SK-N-DZ (cell line): Measurements from ENCODE around the gene HDLBP.
"Not testable (repeated sequence)": the region's sequence is repeated elsewhere in the genome, so short reads cannot be mapped to it uniquely, and the experiment has no call there.

ENCODE experiments used
- DNase-seq: peaks from one replicate; pipeline ENCODE4 v3.0.0-alpha.2; 2015; ENCODE audit warnings: low spot score

Gene HDLBP

DNA sequence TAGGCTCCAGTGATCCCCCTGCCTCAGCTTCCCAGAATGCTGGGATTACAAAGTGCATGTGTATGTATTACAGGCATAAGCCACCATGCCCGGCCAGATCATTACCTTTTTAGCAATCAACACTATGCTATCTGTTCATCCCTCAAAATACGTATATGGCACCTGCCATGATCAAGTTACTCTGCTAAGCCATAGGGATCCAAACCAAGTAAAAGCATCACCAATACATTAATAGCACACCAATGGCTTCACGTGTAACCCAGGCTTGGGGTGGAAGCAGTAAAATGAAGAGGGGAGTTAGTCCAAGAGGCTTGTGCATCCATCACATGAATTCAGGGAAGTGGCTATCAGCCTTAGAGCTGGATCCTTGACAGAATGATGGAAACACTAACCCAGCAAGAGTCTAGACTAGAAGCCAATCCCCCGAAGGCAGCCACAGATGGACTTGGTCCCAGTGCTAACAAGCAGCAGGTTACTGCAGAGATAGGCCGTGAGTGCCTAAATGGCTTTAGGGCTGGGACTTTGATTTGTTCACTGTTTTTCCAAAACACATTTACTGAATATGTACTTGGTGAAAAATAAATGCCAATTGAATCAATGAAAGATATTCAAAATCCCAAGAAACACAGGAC, 11.3 kb downstream of the HDLBP start:
- DNase-seq: no peak

DNA sequence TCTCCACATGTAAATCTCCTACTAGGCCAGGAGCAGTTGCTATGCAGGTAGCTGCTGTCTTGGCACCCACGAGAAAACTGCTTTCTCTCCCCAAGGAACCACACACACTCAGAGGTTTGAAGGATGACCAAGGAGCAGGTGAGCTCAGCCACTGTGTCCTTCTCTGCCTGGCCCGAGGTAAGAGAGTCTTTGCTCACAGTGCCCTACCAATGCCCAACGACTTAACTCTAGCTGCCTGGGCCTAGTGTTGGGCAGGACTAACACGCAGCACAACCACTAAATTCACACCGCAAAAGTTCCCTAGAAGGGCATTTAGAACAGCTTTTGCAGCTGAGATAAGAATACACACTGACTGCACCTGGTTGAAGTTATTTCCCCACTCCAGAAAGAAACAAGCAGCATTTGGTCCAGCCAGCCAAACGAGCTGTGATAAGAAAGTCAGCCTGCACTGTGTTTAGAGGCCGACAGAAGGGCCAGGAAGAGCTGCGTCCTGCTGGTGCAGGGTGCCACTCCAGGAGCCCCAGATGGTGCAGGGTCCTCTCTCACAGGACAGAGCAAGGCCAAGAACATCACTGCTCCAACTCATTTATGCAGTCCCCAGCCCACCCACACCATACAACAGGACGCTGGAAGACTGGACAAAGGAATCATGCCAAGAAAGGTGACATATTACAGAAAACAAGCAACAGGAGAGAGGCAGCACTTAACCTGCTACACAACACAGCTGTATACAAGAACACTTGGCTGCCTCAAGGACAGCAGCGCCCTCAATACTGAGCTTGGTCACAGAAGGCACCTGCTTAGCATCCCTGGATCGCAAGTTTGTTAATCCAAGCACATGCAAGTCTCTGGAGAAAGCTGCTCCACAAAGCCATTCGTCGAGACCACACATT, 12.5 kb downstream of the HDLBP start:
- no peak for DNase-seq

DNA sequence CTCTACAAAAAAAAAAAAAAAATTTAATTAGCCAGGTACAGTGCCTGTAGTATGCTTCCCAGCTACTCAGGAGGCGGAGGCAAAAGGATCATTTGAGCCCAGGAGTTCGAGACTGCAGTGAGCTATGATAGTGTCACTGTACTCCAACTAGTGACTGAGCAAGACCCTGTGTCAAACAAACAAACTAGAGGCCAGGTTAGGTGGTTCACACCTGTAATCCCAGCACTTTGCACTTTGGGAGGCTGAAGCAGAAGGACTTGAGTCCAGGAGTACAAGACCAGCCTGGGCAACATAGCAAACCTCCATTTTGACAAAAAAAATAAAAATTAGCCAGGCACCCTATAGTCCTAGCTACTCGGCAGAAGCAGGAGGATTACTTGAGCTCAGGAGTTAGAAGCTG, 13.4 kb downstream of the HDLBP start:
- DNase-seq: no peak

DNA sequence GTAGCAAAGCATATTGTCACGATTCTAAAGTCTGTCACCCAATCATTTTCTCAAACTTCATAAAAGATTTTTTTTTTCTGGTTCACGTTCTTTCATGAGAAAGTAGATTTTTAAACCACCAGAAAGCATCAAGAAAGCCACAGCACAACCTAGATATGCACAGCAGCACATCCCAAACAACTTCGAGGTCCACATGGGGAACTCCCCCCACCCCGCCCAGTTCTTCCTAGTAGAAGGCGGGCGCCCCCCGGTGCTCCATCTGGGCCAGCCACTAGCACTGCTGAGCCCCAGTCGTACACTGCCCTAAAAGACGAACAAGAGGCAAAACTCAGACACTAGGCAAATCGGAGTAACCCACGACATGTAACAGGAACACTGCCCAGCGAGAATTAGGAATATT, 15.5 kb downstream of the HDLBP start:
- DNase-seq: no peak

DNA sequence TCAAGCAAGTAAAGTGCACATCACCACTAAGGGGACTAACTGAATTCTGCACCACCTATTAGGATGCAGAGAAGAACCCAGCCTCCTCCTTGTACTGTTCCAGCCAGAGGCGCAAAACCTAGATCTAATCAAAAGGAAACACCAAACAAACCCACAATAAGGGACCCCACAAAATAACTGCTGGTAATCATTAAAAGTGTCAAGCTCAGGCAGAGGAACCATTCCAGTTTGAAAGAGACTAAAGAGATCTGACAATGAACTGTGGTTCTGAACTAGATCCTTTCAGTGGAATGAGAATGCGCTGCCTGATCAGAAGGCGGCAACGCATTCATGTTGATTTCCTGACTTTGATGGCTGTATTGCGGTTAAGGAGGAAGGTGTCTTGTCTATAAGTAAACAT, 16.8 kb downstream of the HDLBP start:
- DNase-seq: no peak

DNA sequence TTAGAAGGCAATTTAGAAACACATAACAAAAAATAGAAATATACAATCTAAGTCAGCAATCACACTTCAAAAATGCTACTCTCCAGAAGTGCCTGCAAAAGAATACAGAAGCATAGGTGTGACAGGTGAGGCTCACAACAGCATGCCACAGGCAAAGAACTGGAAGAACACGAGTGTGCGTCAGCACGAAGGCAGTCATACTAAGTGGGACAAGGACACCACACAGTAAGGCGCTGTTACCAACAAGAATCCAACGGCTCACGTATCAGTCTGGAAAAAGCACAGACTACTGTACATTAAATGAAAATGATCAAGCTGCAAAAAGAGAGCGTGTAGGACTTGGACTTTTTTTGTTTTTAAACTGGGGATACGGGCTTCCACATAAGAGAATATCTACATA, 18.7 kb downstream of the HDLBP start:
- no peak for DNase-seq

DNA sequence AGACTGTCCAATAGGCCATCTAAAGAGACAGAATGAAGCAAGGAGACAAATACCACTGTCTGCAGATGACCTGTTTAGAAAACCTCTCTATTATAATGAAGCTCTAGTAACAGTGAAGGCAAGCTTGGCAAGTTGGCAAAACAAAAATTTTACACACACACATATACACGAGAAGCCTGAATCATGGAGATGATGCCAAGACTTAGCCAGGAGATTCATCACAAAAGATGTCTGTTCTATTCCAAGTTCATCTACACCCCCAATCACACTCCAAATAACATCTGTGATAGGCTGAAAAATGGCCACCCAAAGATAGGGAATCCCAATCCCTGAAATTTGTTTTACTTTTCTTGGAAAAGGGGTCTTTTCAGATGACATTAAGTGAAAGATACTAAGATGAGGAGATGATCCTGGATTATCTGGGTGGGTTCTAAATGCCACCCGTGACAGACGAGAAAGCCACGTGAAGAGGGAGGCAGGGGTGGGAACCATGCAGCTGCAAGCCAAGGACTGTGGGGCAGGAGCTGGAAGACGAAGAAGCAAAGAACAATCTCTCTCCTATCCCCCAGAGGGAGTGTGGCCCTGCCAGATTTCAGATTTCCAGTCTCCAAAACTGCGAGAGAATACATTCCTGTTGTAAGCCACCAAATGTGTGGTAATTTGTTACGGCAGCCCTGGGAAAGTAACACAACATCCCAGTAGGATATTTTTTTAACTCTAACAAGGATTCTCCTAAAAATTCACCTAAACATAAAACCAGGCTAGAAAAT, 20.0 kb downstream of the HDLBP start:
- DNase-seq: no peak

DNA sequence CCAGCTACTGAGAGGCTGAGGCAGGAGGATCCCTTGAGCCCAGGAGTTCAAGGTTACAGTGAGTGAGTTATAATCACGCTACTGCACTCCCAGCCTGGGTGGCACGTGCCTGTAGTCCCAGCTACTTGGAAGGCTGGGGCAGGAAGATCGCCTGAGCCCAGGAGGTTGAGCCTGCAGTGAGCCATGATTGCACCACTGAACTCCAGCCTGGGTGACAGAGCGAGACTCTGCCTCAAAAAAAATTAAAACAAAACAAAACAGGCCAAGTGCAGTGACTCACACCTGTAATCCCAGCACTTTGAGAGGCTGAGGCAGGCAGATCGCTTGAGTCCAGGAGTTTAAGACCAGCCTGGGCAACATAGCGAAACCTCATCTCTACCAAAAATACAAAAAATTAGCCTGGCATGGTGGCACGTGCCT, 22.1 kb downstream of the HDLBP start:
- DNase-seq: not testable (repeated sequence)

DNA sequence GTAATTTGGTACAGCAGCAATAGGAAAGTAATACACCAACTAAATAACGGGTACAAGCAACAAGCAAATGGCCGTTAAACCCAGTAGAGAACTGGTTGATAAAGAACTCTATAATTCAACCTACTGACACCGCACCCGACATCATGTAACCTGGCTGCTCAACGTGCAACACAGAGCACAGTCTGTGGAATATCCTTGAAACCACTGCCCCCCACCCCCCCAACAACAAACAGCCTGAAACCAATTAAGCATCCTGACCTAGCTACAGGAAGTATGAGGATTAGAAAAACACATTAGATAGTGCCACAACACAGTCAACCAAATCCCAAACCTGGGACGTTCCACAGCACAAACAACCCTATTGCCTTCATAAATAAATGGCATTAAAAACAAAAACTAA, 23.5 kb downstream of the HDLBP start:
- no peak for DNase-seq

DNA sequence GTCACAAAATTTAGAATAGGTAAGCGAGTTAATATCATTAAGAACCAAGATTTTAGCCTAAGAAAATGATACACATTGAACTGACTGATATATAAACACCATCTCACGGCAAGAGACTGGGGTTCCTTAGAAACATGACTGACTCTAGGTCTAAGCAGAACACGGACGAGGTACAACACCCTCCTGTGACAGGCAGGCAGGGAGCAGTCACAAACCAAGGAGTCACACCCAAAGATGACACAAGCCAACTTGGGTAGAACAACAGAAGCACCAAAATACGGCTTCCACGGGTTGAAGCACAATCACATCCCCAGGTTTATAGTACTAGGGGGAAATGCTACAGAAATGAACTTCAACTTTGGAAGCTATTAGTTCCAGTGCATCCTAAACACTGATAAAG, 24.3 kb downstream of the HDLBP start:
- DNase-seq: no peak

DNA sequence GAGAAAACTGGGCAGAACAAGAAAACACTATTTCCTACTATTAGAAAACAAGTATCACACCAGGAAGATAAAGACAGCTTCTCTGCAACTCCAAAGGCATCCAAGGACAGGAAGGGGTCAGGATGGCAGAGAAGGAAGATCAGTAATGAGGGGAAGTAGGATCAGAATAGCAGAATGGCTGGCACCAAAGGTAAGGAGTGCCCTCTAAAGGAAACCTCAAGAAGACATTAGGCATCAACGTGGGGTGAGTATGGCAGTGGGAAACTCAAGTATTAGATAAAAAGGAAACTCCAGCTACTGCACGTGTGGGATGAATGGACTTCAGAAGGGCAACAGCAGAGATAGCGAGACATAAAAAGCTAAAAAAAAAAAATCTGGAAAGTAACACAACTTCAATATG, 25.9 kb downstream of the HDLBP start:
- no peak for DNase-seq

DNA sequence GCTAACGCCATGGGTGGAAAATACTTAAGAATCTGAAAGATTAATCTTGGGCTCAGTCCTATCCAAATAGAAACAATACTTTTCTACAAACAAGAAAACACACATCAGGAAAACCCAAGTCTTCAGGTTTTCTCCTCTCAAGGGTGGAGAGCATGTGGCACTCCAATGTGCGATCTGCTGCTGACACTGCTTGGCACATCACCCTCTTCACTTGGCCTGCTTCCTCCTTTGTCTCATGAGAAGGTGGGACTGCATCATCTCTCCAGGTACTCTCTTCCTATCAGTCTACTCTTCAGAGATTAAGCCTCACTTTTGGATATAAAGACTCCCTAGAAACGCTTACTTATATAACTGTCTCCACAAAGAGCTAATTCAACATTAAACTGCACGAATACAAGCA, 26.4 kb downstream of the HDLBP start:
- DNase-seq: no peak

DNA sequence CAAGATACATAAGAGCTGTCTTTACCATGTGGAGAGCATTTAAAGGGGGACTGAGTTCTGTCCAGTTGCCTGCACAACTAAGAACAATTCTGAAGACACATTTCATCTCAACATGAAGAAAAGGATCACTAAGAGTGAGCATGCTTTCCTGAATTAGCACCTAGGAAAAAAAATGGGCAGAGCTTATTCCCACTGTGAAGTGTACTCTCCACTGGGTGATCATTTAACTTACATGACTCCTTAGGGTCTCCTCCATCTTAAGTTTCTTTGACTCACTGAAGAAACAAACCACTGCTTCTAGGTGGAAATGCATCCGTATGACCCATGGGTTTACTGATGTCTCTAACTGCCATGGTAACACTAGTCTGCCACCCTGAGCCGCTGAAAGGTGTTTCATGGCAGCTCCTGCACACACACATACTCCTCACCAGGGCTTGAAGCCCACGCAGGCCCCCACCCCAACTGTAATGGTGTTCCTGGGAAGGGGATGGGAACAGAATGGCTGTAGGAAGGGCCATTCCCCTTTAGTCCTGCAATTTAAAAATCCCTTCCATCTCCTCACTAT, 27.1 kb downstream of the HDLBP start:
- DNase-seq: no peak

DNA sequence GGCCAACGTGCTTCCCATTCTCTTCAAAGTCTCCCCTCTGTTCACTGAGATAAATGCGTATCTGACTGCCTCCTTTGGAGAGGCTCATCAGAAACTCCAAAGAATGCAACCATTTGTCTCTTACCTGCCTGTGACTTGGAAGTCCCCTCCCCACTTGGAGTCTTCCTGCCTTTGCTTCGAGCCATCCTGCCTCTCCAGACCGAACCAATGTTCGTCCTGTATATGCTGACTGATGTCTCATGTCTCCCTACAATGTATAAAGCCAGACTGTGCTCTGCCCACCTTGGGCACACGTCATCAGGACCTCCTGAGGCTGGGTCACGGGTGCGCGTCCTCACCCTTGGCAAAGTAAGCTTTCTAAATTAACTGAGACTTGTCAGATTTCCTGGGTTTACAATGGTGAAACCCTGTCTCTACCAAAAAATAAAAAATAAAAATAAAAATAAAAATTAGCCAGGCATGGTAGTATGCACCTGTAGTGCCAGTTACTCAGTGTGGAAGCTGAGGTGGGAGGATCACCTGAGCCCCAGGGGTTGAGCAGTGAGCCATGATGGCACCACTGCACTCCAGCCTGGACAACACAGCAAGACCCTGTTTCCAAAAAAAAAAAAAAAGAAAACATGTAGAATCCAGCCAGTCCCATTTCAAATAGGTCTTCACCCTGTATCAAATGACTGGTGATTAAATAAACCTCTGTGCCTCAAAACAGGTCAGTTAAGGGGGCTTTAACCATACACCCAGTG, 29.0 kb downstream of the HDLBP start:
- no peak for DNase-seq

DNA sequence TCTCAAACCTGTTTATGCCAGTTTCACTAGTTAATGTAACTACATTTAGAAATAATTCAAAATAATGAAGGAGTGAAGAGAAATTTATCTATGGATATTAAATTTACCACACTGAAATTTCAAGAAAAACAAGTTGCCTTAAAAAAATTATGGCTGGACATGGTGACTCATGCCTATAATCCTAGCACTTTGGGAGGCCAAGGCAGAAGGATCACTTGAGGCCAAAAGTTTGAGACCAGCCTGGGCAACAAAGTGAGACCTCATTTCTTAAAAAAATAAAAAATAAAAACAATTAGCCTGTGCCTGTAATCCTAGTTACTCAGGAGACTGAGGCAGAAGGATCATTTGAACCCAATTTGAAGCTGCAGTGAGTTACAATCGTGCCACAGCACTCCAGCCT, 29.9 kb downstream of the HDLBP start:
- DNase-seq: no peak

DNA sequence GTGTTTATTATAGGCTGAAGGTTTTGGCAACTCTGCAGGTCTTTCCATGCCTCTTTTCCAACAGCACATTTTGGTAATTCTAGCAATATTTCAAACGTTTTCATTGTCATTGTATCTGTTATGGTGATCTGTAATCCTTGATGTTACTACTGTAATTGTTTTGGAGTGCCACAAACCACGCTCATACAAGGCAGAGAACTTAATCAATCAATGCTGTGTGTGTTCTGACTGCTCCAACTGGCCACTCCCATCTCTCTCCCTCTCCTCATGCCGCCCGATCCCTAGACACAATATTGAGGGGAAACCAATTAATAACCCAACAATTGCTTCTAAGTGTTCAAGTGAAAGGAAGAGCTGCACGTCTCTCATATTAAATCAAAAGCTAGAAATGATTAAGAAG, 32.9 kb downstream of the HDLBP start:
- no peak for DNase-seq

DNA sequence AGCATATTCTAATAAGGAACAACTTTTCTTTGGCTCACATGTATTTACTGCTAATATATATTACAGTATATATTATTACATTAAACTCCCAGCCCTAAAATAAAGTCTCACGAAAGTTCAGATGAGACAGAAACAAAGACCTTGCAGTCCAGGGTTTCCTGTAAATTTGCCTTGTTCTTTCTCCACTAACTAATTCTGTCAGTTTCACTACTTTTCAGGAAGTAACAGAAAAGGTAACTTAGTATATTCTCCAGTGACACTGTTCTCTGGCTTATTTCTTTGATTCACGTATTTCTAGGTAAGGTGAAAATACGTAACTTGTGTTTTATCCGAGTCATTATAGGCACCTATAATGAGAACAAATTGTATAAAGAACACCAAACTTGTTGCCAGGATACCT, 35.2 kb downstream of the HDLBP start:
- no peak for DNase-seq

DNA sequence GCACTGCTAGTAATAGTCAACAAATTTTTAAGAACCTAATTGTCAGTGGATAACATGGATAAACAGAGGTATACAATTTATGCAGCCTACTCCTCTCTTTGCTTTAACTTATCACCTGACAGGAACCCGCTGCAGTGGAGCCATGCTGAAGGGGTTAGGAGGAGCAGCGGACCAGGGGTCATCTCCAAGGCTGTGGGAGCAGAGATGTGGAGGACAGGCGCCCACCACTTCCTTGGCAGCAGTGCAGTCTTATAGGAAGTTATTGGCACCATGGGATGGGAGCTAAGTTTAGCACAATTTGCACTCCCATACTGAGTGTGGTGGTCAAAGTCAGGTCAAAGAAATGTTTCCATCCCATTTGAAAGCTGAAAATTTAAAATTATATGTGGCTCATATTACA, 35.6 kb downstream of the HDLBP start:
- DNase-seq: no peak

DNA sequence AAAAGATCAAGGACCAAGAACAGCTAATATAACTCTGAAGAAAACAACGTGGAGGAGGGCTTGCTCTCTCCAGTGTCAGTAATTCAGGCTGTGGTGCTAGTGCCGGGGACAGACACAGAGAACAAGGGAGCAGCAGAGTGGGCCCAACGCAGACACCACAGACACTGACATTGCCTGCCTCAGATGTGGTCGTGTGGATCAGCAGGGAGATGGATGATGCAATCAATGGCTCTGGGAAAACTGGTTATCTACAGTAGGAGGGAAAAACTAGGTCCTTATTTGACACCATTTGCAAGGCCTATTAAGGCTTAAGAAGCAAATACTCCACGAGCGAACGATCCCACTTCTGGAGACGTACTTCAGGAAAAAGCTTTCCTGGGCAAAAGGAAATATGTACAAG, 36.1 kb downstream of the HDLBP start:
- DNase-seq: peak; percentile 34

DNA sequence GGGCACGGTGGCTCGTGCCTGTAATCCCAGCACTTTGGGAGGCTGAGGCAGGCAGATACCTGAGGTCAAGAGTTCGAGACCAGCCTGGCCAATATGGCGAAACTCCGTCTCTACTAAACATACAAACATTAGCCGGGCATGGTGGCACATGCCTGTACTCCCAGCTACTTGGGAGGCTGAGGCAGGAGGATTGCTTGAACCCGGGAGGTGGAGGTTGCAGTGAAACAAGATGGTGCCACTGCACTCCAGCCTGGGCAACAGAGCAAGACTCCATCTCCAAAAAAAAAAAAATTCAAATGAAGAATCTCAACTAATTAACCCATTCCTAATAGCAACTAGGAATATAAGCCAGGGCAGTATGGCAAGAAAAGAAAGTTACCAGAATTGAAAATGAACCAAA, 37.2 kb downstream of the HDLBP start:
- DNase-seq: not testable (repeated sequence)

DNA sequence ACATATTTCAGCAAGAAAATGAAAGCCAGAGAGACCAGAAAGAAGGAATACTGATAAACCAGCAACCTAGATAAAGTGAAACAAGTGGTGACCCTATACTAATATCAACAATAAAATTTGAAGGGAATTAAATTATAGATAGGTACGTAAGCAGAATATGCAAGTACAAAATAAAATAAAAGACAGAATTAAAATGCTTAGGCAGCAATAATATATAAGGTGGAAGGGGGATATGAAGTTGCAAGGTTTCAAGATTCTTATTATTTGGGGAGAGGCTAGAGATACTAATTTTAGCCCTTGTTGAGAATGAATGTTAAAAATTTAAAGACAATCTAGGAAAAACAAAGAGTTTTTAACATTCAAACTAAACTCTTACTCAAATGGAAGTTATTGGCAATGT, 39.6 kb downstream of the HDLBP start:
- no peak for DNase-seq

DNA sequence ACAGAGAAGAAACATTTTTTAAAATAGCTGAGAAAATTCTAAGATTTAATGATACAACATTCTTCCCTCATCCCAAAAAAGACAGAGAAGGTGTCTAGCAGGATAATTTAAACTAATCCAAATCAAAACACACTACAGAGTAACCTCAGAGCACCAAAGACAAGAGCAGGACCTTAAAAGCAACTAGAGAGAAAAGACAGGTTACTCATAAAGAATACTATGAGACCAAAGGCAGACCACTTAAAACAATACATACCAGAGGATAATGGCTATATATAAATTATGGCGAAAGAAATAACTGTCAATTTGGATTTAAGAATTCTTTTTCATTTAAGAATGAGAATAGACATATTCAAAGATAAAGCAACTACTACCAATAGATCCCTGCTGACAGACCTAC, 40.0 kb downstream of the HDLBP start:
- no peak for DNase-seq
